Natural killer cell (primary cell): ENCODE results near the gene USH2A. TPM values are rescaled to one million over a fixed set of nuclear protein-coding genes. Genes with fewer than 3 reads are reported as not detected.

Experiments used
- ATAC-seq, 3 donors: fragments of 150-1000 bp in 2 of 3; fragments of 200-7000 bp in 1 of 3; cut with Tn5 transposase; 1 replicate in 1 of 3; 2 replicates in 2 of 3; pipeline ENCODE4 v1.10.0; 2021; ENCODE audit warnings: mild to moderate bottlenecking in 2 of 3, moderate library complexity in 2 of 3
- DNase-seq, 2 donors: peaks; one replicate each; pipeline versions ENCODE4 v3.0.0 to v3.0.0-alpha.2; 2013 to 2021; ENCODE audit warnings: mixed read lengths in 1 of 2
- H3K27ac ChIP-seq: one replicate; pipeline ENCODE4 v1.5.1; 2013; ENCODE audit warnings: mild to moderate bottlenecking, low read length
- H3K27me3 ChIP-seq: one replicate; pipeline ENCODE4 v1.6.1; 2013; ENCODE audit warnings: low read length; ENCODE audit not compliant: control insufficient read depth, insufficient read depth
- H3K36me3 ChIP-seq: one replicate; pipeline ENCODE4 v1.6.1; 2013; ENCODE audit warnings: low read length; ENCODE audit not compliant: control insufficient read depth, insufficient read depth
- H3K4me1 ChIP-seq: one replicate; pipeline ENCODE4 v1.6.1; 2013; ENCODE audit warnings: low read length; ENCODE audit not compliant: control insufficient read depth, insufficient read depth
- H3K4me3 ChIP-seq: one replicate; pipeline ENCODE4 v1.5.1; 2013; ENCODE audit warnings: low read length
- H3K9me3 ChIP-seq: one replicate; pipeline ENCODE4 v1.6.1; 2013; ENCODE audit warnings: low read length; ENCODE audit not compliant: control insufficient read depth, insufficient read depth
- H3K27ac Mint-ChIP-seq, 2 donors: one replicate each; pipeline ENCODE4 v1.8.0; 2022; ENCODE audit warnings: mild to moderate bottlenecking in 2 of 2, mixed read lengths in 2 of 2, moderate library complexity in 1 of 2
- H3K27me3 Mint-ChIP-seq, 2 donors: one replicate each; pipeline ENCODE4 v1.8.0; 2022; ENCODE audit warnings: low read depth in 2 of 2, mixed read lengths in 2 of 2
- H3K36me3 Mint-ChIP-seq: one replicate; pipeline ENCODE4 v1.8.0; 2022; ENCODE audit warnings: mixed read lengths
- H3K4me1 Mint-ChIP-seq, 2 donors: one replicate each; pipeline ENCODE4 v1.8.0; 2022; ENCODE audit warnings: mixed read lengths in 2 of 2
- H3K4me3 Mint-ChIP-seq: one replicate; pipeline ENCODE4 v1.8.0; 2022; ENCODE audit warnings: mild to moderate bottlenecking, moderate library complexity, mixed read lengths
- H3K9me3 Mint-ChIP-seq, 2 donors: one replicate each; pipeline ENCODE4 v1.8.0; 2022; ENCODE audit warnings: mixed read lengths in 2 of 2
- WGBS: methylation state at CpG from one replicate; pipeline ENCODE4 v1.1.7; 2013; ENCODE audit warnings: missing lambda C conversion rate; ENCODE audit not compliant: insufficient coverage; 5-methylcytosine and 5-hydroxymethylcytosine counted together
- intact Hi-C: fragments of 100-400 bp; cut with micrococcal nuclease; formaldehyde crosslinking; loops from one replicate; pipeline ENCODE4 v1.14.2; 2022
- total RNA-seq, 4 donors: library from RNA; stranded (reverse); fragments of 120-200 nt in 1 of 4; gene quantifications; one replicate each; pipeline versions ENCODE4 v1.2.3 to v1.2.4, GENCODE V29; 2013 to 2022
- TF ChIP-seq, protein P1 (sequence below): fragments of 200-600 bp; IDR thresholded peaks from one replicate; pipeline ENCODE4 v1.8.0; 2022; ENCODE audit warnings: antibody characterized with exemption

The USH2A gene
- total RNA-seq, 3 donors from 2014 or later (not counting 1 experiment from before 2014, with no cell fraction given), result not detected

DNA sequence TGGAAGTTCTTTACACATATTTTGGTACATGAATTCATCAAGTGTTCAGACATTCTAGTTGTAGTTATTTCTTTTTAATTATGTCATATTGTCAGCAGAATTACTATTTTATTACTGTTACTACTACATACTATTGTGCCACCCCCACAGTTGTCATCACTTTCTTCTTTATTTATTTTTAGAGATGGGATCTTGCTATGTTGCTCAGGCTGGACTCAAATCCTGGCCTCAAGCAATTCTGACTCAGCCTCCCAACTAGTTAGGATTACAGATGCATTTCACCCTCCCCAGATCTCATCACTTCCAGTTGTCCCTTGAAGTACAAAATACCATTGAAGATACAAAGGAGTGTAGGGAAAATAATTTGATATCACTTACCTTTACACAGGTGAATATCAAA is 598.2 kb downstream of the USH2A start:
- Mint-ChIP-seq H3K9me3 (peaks cover 22 to 27% of the 10 kb centered on the region in 2 donors), H3K4me1 (no peaks in the 10 kb centered on the region), H3K36me3 (peaks cover 12% of the 10 kb centered on the region), H3K27me3 (no peaks in the 10 kb centered on the region), H3K27ac (no peak overlapping the region), H3K4me3 (no peak overlapping the region)
- Histone ChIP-seq H3K27ac (no peak overlapping the region), H3K27me3 (no peaks in the 10 kb centered on the region), H3K4me1 (no peaks in the 10 kb centered on the region), H3K4me3 (no peak overlapping the region), H3K36me3 (no peaks in the 10 kb centered on the region), H3K9me3 (peaks cover 4% of the 10 kb centered on the region)
- ATAC-seq (no peak), DNase-seq (no peak)
- intact Hi-C loops, result no loop called here
- TF ChIP-seq, protein P1, sequence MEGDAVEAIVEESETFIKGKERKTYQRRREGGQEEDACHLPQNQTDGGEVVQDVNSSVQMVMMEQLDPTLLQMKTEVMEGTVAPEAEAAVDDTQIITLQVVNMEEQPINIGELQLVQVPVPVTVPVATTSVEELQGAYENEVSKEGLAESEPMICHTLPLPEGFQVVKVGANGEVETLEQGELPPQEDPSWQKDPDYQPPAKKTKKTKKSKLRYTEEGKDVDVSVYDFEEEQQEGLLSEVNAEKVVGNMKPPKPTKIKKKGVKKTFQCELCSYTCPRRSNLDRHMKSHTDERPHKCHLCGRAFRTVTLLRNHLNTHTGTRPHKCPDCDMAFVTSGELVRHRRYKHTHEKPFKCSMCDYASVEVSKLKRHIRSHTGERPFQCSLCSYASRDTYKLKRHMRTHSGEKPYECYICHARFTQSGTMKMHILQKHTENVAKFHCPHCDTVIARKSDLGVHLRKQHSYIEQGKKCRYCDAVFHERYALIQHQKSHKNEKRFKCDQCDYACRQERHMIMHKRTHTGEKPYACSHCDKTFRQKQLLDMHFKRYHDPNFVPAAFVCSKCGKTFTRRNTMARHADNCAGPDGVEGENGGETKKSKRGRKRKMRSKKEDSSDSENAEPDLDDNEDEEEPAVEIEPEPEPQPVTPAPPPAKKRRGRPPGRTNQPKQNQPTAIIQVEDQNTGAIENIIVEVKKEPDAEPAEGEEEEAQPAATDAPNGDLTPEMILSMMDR, result no peak

DNA sequence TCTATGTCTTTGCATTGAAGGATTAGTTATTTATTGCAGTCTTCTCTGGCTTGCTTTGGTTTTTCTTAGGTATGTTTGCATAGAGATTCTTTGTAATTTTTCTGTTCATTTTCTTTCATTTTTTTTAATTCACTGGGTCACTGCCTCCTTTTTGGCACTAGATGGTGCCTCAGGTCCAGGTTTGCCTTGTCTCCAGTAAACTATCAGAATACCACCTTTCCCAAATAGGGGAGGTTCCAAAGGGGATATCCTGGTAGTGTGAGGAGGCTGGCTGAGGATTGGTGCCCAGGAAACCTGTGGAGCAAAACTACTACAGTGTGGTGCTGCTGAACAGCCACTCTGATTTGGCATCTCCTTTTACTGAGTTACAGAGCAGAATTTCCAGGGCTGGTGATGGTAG is 599.0 kb downstream of the USH2A start:
- H3K4me3 ChIP-seq, result no peak overlapping the region
- H3K9me3 ChIP-seq, result peaks cover 4% of the 10 kb centered on the region
- no peak overlapping the region for H3K4me3 Mint-ChIP-seq
- TF ChIP-seq, protein P1, result no peak
- no peak overlapping the region for H3K27ac Mint-ChIP-seq
- no peak overlapping the region for H3K27ac ChIP-seq
- intact Hi-C loops, result no loop called here
- DNase-seq (no peak), ATAC-seq (no peak)
- no peaks in the 10 kb centered on the region for H3K27me3 Mint-ChIP-seq
- no peaks in the 10 kb centered on the region for H3K4me1 Mint-ChIP-seq
- H3K27me3 ChIP-seq, result no peaks in the 10 kb centered on the region
- H3K36me3 ChIP-seq, result no peaks in the 10 kb centered on the region
- H3K9me3 Mint-ChIP-seq, result peaks cover 22 to 24% of the 10 kb centered on the region in 2 donors
- peaks cover 12% of the 10 kb centered on the region for H3K36me3 Mint-ChIP-seq
- no peaks in the 10 kb centered on the region for H3K4me1 ChIP-seq

DNA sequence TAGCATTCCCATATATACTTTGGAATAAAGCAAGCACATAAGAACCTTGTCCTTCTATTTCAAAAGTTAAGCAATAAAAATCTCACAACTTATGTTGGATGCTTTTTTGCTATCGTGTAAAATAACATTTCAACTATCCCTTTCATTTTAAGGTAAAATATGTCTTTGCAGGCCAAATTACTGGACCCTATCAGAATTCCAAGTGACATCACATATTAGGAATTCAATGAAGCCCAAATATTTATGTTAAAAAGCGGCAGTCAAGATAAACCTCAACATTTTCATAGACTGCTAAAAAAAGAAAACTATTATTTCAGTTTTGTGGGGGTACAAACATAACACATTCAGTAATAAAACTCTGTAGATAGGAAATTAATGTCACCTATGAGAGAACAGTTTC is 604.1 kb downstream of the USH2A start:
- Mint-ChIP-seq H3K9me3 (peaks cover 14 to 19% of the 10 kb centered on the region in 2 donors), H3K27me3 (no peaks in the 10 kb centered on the region), H3K4me3 (no peak overlapping the region), H3K36me3 (peaks cover 12% of the 10 kb centered on the region), H3K27ac (no peak overlapping the region), H3K4me1 (no peaks in the 10 kb centered on the region)
- WGBS, result no CpG with 5 or more reads among the region's 2 CpGs
- TF ChIP-seq, protein P1, result no peak
- no peak overlapping the region for H3K4me3 ChIP-seq
- DNase-seq, result no peak
- H3K4me1 ChIP-seq, result no peaks in the 10 kb centered on the region
- no peaks in the 10 kb centered on the region for H3K9me3 ChIP-seq
- H3K27me3 ChIP-seq, result no peaks in the 10 kb centered on the region
- intact Hi-C loops, result no loop called here
- no peak for ATAC-seq
- H3K27ac ChIP-seq, result no peak overlapping the region
- no peaks in the 10 kb centered on the region for H3K36me3 ChIP-seq

DNA sequence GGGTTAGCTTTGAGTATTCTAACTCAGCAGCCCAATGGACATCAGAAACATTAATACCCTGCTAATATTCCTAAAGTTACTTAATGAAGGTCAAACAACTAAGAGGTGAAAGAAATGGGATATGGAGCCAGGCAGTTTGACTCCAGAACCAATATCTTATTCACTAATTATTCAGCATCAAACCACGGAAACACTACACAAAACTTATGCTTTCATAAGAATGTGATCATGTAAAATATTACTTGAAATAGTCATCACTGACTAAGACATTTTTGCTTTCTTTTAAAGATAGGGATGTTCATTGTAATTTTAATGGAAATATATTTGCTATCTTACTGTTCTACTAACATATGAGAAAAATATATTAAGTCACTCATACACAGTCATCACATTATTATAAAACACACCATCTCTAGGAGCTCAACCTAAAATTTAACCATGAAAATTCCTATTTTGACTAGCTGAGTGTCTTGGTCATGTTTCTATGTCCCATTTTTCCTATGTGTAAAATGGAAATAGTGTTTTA is 615.3 kb downstream of the USH2A start:
- H3K4me1 Mint-ChIP-seq, result no peaks in the 10 kb centered on the region
- WGBS, result no CpG with 5 or more reads among the region's 1 CpG
- Histone ChIP-seq H3K4me1 (no peaks in the 10 kb centered on the region), H3K4me3 (no peak overlapping the region), H3K27me3 (no peaks in the 10 kb centered on the region), H3K27ac (no peak overlapping the region), H3K36me3 (no peaks in the 10 kb centered on the region), H3K9me3 (peaks cover 13% of the 10 kb centered on the region)
- TF ChIP-seq, protein P1, result no peak
- H3K27ac Mint-ChIP-seq, result no peak overlapping the region
- H3K27me3 Mint-ChIP-seq, result no peaks in the 10 kb centered on the region
- DNase-seq (no peak), ATAC-seq (no peak)
- H3K36me3 Mint-ChIP-seq, result peaks cover 9% of the 10 kb centered on the region
- no peak overlapping the region for H3K4me3 Mint-ChIP-seq
- intact Hi-C loops, result no loop called here
- peaks cover 16 to 20% of the 10 kb centered on the region in 2 donors for H3K9me3 Mint-ChIP-seq
